K562 (cell line): ENCODE results near the gene SCARF1. TPM values are rescaled to one million over a fixed set of nuclear protein-coding genes. Genes with fewer than 3 reads are reported as not detected.

ENCODE experiments used
- BCOR ChIP-seq: fragments of 450-650 bp; IDR thresholded peaks from 2 replicates; pipeline ENCODE4 v1.6.1; 2016
- CCNT2 ChIP-seq: IDR thresholded peaks from 2 replicates; pipeline ENCODE4 v1.6.1; 2011; ENCODE audit warnings: borderline replicate concordance, low read depth, mild to moderate bottlenecking, moderate library complexity, mixed read lengths, low read length; ENCODE audit not compliant: insufficient read length; ENCODE audit errors: extremely low read depth
- CTCF ChIP-seq, 3 experiments: IDR thresholded peaks in 2 of 3; conservative IDR thresholded peaks in 1 of 3; 2 replicates each; pipeline ENCODE4 v1.5.1; 2011 to 2012; ENCODE audit warnings: low read length in 3 of 3, mild to moderate bottlenecking in 3 of 3, control low read depth in 2 of 3, improper control_type of control experiment in 1 of 3, inconsistent platforms in 1 of 3, low read depth in 1 of 3, mixed read lengths in 1 of 3, moderate library complexity in 1 of 3; ENCODE audit not compliant: insufficient read depth in 2 of 3
- CTCFL ChIP-seq: IDR thresholded peaks from 2 replicates; pipeline ENCODE4 v1.6.1; 2011; ENCODE audit warnings: borderline replicate concordance, low read depth, mild to moderate bottlenecking, moderate library complexity, low read length; ENCODE audit not compliant: insufficient read depth, poor library complexity, severe bottlenecking
- EP400 ChIP-seq: fragments of 450-650 bp; IDR thresholded peaks from 2 replicates; pipeline ENCODE4 v1.6.1; 2017; ENCODE audit warnings: antibody characterized with exemption, mild to moderate bottlenecking, moderate library complexity
- ETS1 ChIP-seq: conservative IDR thresholded peaks from 2 replicates; pipeline ENCODE4 v1.6.1; 2011; ENCODE audit warnings: low read depth, mild to moderate bottlenecking, low read length; ENCODE audit not compliant: control insufficient read depth
- FOXA3 ChIP-seq, 2 experiments: fragments of 450-650 bp in 1 of 2; sonication (generic) in 1 of 2; formaldehyde crosslinking; IDR thresholded peaks in 1 of 2; conservative IDR thresholded peaks in 1 of 2; 2 replicates each; pipeline versions ENCODE4 v1.4.0 to v1.8.0; 2020 to 2022; ENCODE audit warnings: mild to moderate bottlenecking in 2 of 2, missing genetic modification reagents in 1 of 2
- HMGN3 ChIP-seq: IDR thresholded peaks from 2 replicates; pipeline ENCODE4 v1.6.1; 2011; ENCODE audit warnings: borderline replicate concordance, low read depth, mild to moderate bottlenecking, mixed read lengths, low read length; ENCODE audit not compliant: insufficient read length; ENCODE audit errors: extremely low read depth
- ILF3 ChIP-seq: fragments of 450-650 bp; IDR thresholded peaks from 2 replicates; pipeline ENCODE4 v1.6.1; 2018; ENCODE audit warnings: antibody characterized with exemption, mild to moderate bottlenecking, moderate library complexity, borderline replicate concordance
- KDM4B ChIP-seq, 2 experiments: fragments of 450-650 bp in 1 of 2; sonication (generic) in 1 of 2; IDR thresholded peaks; 2 replicates each; pipeline ENCODE4 v1.6.1; 2016 to 2017; ENCODE audit warnings: borderline replicate concordance in 2 of 2, antibody characterized with exemption in 1 of 2, low read depth in 1 of 2, mild to moderate bottlenecking in 1 of 2
- NONO ChIP-seq, 2 experiments: fragments of 200-400 bp in 1 of 2; fragments of 450-650 bp in 1 of 2; formaldehyde crosslinking in 1 of 2; IDR thresholded peaks; 2 replicates each; pipeline ENCODE4 v1.6.1; 2017; ENCODE audit warnings: low read depth in 2 of 2, mild to moderate bottlenecking in 2 of 2, moderate library complexity in 2 of 2, low read length in 1 of 2
- PHF8 ChIP-seq: fragments of 200-600 bp; sonication (generic); IDR thresholded peaks from 2 replicates; pipeline ENCODE4 v1.6.1; 2012; ENCODE audit warnings: mixed run types, mild to moderate bottlenecking, inconsistent platforms, low read length, moderate library complexity, borderline replicate concordance
- RBFOX2 ChIP-seq: fragments of 200-400 bp; formaldehyde crosslinking; IDR thresholded peaks from 2 replicates; pipeline ENCODE4 v1.6.1; 2017; ENCODE audit warnings: low read depth, mild to moderate bottlenecking, low read length, moderate library complexity
- RBM25 ChIP-seq: fragments of 200-400 bp; formaldehyde crosslinking; IDR thresholded peaks from 2 replicates; pipeline ENCODE4 v1.6.1; 2018; ENCODE audit warnings: low read length, low read depth, moderate library complexity; ENCODE audit not compliant: severe bottlenecking
- SIN3B ChIP-seq: fragments of 450-650 bp; IDR thresholded peaks from 2 replicates; pipeline ENCODE4 v1.6.1; 2017; ENCODE audit warnings: low read depth, mild to moderate bottlenecking, moderate library complexity
- SMARCE1 ChIP-seq: fragments of 450-650 bp; IDR thresholded peaks from 2 replicates; pipeline ENCODE4 v1.7.1; 2016; ENCODE audit warnings: mild to moderate bottlenecking
- TAF1 ChIP-seq: IDR thresholded peaks from 2 replicates; pipeline ENCODE4 v1.6.1; 2011; ENCODE audit warnings: mild to moderate bottlenecking, low read length, moderate library complexity; ENCODE audit not compliant: insufficient read depth, control insufficient read depth, severe bottlenecking; ENCODE audit errors: extremely low read depth
- ZBTB2 ChIP-seq: fragments of 450-650 bp; IDR thresholded peaks from 2 replicates; pipeline ENCODE4 v1.6.1; 2016; ENCODE audit warnings: antibody characterized with exemption
- ZNF324 ChIP-seq: fragments of 250-450 bp; sonication (Bioruptor Pico); IDR thresholded peaks from 2 replicates; pipeline ENCODE4 v1.4.0; 2020; ENCODE audit warnings: mild to moderate bottlenecking
- polyA plus RNA-seq, 8 experiments: library from polyadenylated mRNA; depleted of rRNA in 4 of 8; stranded (reverse) in 5 of 8; unstranded in 3 of 8; fragments of >200 nt; fragmentation: Nextera tagmentation in 2 of 8; fragmentation: Illumina TruSeq in 1 of 8; extraction: Ambion mirVana in 2 of 8; extraction: Trizol in 1 of 8; gene quantifications; 2 replicates each; pipeline versions ENCODE4 v1.2.1 to v1.2.3, GENCODE V29; 2011 to 2014; ENCODE audit warnings: inconsistent platforms in 1 of 8, missing spikeins in 1 of 8
- total RNA-seq, 7 experiments: library from RNA; depleted of rRNA in 6 of 7; stranded (reverse); fragments of >200 nt in 6 of 7; fragmentation: Illumina TruSeq in 2 of 7; extraction: Trizol in 2 of 7; gene quantifications; 2 replicates each; pipeline versions ENCODE4 v1.2.1 to v1.2.3, GENCODE V29; 2011 to 2021; ENCODE audit warnings: low replicate concordance in 1 of 7

SCARF1 gene
- total and polyA plus RNA-seq, 9 of the 15 experiments (the other 6 are each of a cell fraction or from before 2014, with no cell fraction given): 0.04 to 2.1 (median 0.63) TPM

GRCh38 chr17:1628856-1629503 lies 16.6 kb downstream of the SCARF1 start (continued):
- TF ChIP-seq NONO (IDR thresholded peaks at IDR 0.05; ENCODE audit: low read depth in 2 of 2, low read length in 1 of 2): peak in 1 of 2 experiments; percentile 51; a peak in 2 of 4 replicates
- TF ChIP-seq HMGN3: peak; percentile 34
- TF ChIP-seq KDM4B (IDR thresholded peaks at IDR 0.05; ENCODE audit: borderline replicate concordance in 2 of 2, low read depth in 1 of 2): no peak
- peak; percentile 23 for TF ChIP-seq CTCFL
- no peak for TF ChIP-seq ZNF324 (CRISPR knock-in tag)
- peak; percentile 48; the same call in 1 of the 2 replicates for TF ChIP-seq EP400
- TF ChIP-seq CTCF (IDR thresholded peaks at IDR 0.05 in 2 of 3, conservative IDR thresholded peaks at IDR 0.05 in 1 of 3; ENCODE audit: insufficient read depth in 2 of 3, low read depth in 1 of 3, low read length in 3 of 3): peak; percentile 9 to 65 (median 41); a peak in 3 of 6 replicates
- TF ChIP-seq SIN3B: peak; percentile 53; the same call in 1 of the 2 replicates
- peak; percentile 84 for TF ChIP-seq RBM25
- peak; percentile 26 for TF ChIP-seq TAF1
- TF ChIP-seq SMARCE1: no peak
- TF ChIP-seq RBFOX2: peak; percentile 79
- peak; percentile 31; the same call in 1 of the 2 replicates for TF ChIP-seq ILF3
- TF ChIP-seq ZBTB2: no peak
- peak; percentile 70 for TF ChIP-seq CCNT2
- 0 out of 2 replicates have a peak, but pooled peaks have one; percentile 39 for TF ChIP-seq ETS1
- peak; percentile 43; the same call in 1 of the 2 replicates for TF ChIP-seq BCOR
- TF ChIP-seq FOXA3 (CRISPR knock-in tag; conservative IDR thresholded peaks at IDR 0.05 in 1 of 2, IDR thresholded peaks at IDR 0.05 in 1 of 2): peak in 1 of 2 experiments; percentile 26; a peak in 1 of 4 replicates
- TF ChIP-seq PHF8: peak; percentile 67; the same call in 1 of the 2 replicates
